K562 treated with DMSO at 1 percent for 48 hours (cell line): Measurements from ENCODE around the gene C1QC. TPM values are rescaled to one million over a fixed set of nuclear protein-coding genes. Genes with fewer than 3 reads are reported as not detected.

Source experiments
- total RNA-seq: library from RNA; unstranded; fragments of 300-600 nt; gene quantifications from 2 replicates; pipeline ENCODE4 v1.2.3, GENCODE V29; 2022; ENCODE audit warnings: low replicate concordance; ENCODE audit errors: extremely low read depth

Gene C1QC
- total RNA-seq = not detected in 2 replicates

GRCh38 chr1:22643381-22643780 is at the start of gene C1QC:
Gene C1QC, plus strand, starts transcription at chr1:22643633. Its CDS starts 391 bp downstream, at chr1:22644024.

GRCh38 chr1:22636353-22636752 is 7.1 kb upstream of the C1QC start, which contains the start of gene C1QA:
Gene C1QA, plus strand, starts transcription at chr1:22636628. Its CDS starts 989 bp downstream, at chr1:22637617.

GRCh38 chr1:22652881-22653316 is 9.5 kb downstream of the C1QC start, which contains the start of gene C1QB:
Gene C1QB, plus strand, starts transcription at chr1:22653236. Its CDS starts 6,227 bp downstream, at chr1:22659463.

Other genes starting within 250 kb of the C1QC start
- gene ZBTB40, start 191.8 kb upstream of the C1QC start, total RNA-seq = not detected in 2 replicates
- gene EPHA8, start 80.1 kb upstream of the C1QC start, total RNA-seq = not detected in 2 replicates
- not detected in 2 replicates for gene C1QA, start 7.0 kb upstream of the C1QC start, total RNA-seq
- gene C1QB, start 9.6 kb downstream of the C1QC start, total RNA-seq = not detected in 2 replicates
- gene EPHB2, start 67.2 kb downstream of the C1QC start, total RNA-seq = not detected in 2 replicates